BLaER1 treated with 17β-estradiol and CSF1 and Interleukin-3, amounts not matched to agents 10 nM and 100 nM (cell line): ENCODE results near the gene SLC10A4.

Experiments
- H3K27ac ChIP-seq, 11 experiments: shearing (Covaris generic); formaldehyde crosslinking; 2 replicates each; pipeline ENCODE4 v1.8.1; 2022
- H3K27me3 ChIP-seq, 11 experiments: shearing (Covaris generic); formaldehyde crosslinking; 2 replicates each; pipeline ENCODE4 v1.8.1; 2022
- H3K36me3 ChIP-seq, 11 experiments: shearing (Covaris generic); formaldehyde crosslinking; 2 replicates each; pipeline ENCODE4 v1.8.1; 2022
- H3K4me1 ChIP-seq, 10 experiments: shearing (Covaris generic); formaldehyde crosslinking; 2 replicates each; pipeline ENCODE4 v1.8.1; 2022
- H3K4me2 ChIP-seq, 11 experiments: shearing (Covaris generic); formaldehyde crosslinking; 2 replicates each; pipeline ENCODE4 v1.8.1; 2022
- H3K4me3 ChIP-seq, 10 experiments: shearing (Covaris generic); formaldehyde crosslinking; 2 replicates each; pipeline ENCODE4 v1.8.1; 2022
- H3K9ac ChIP-seq, 11 experiments: shearing (Covaris generic); formaldehyde crosslinking; 2 replicates each; pipeline ENCODE4 v1.8.1; 2022
- H3K9me3 ChIP-seq, 11 experiments: shearing (Covaris generic); formaldehyde crosslinking; replicated peaks in 1 of 11; 2 replicates each; pipeline ENCODE4 v1.8.1; 2022
- H4K20me1 ChIP-seq, 11 experiments: shearing (Covaris generic); formaldehyde crosslinking; 2 replicates each; pipeline ENCODE4 v1.8.1; 2022
- Cebpa-rat ChIP-seq, 11 experiments: shearing (Covaris generic); IDR thresholded peaks; 2 replicates each; pipeline ENCODE4 v1.8.1; 2022

SLC10A4 gene

DNA sequence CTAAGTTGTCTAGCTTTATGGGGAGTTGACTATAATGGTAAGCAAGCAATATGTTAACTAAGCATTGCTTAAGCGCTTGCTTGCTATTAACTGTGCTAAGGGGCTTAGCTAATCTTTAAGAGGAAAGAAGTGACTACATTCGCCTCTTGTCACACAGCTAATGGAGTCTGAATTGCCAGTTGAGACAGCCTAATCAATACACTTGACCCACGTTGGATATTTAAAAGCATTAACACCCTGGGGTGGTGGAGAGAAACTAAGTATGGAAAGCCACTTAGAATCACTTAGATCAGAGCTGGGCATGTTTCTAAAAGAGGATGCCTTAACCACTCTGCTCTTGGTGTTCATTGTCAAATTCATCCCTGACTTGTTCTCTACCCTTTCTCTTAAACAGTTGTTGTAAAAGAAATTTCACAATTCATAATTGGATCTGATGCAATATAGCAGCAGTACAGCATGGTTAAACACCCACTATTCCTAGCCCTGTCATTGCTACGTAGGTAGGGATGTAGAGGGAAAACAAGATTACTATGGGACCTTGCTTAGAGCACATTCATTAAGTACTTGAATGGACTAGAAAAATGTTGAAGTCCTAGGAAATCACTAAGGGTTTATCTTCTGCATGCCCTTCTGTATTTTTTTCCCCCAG, 10.4 kb downstream of the SLC10A4 start:
- no peak overlapping the region for H3K9ac ChIP-seq
- no peak overlapping the region for H3K4me2 ChIP-seq
- H3K4me1 ChIP-seq = no peaks in the 10 kb centered on the region; a peak in 1 of 20 replicates
- H3K27me3 ChIP-seq = peaks cover 28 to 35% (median 33%) of the 10 kb centered on the region in 11 experiments
- H3K4me3 ChIP-seq = no peak overlapping the region
- peaks cover 27 to 33% (median 28%) of the 10 kb centered on the region in 11 experiments for H3K9me3 ChIP-seq
- no peaks in the 10 kb centered on the region for H4K20me1 ChIP-seq
- H3K36me3 ChIP-seq = peaks cover 5 to 41% (median 20%) of the 10 kb centered on the region in 11 experiments; a peak in 19 of 22 replicates
- TF ChIP-seq Cebpa-rat (IDR thresholded peaks at IDR 0.05) = no peak
- no peak overlapping the region for H3K27ac ChIP-seq

- Histone ChIP-seq H3K27ac (no peak overlapping the region), H3K9me3 (peaks cover 11 to 16% (median 12%) of the 10 kb centered on the region in 11 experiments), H3K9ac (no peak overlapping the region)
These were observed 12.8 kb downstream of the SLC10A4 start for GRCh38 chr4:48495941-48496340.

GRCh38 chr4:48498895-48499294, 15.8 kb downstream of the SLC10A4 start:
- no peaks in the 10 kb centered on the region for H4K20me1 ChIP-seq
- TF ChIP-seq Cebpa-rat (IDR thresholded peaks at IDR 0.05) = no peak
- no peak overlapping the region for H3K9ac ChIP-seq
- H3K27me3 ChIP-seq = no peaks in the 10 kb centered on the region
- no peak overlapping the region for H3K4me3 ChIP-seq
- H3K27ac ChIP-seq = no peak overlapping the region
- H3K9me3 ChIP-seq = no peaks in the 10 kb centered on the region
- H3K4me1 ChIP-seq = no peaks in the 10 kb centered on the region
- no peak overlapping the region for H3K4me2 ChIP-seq
- H3K36me3 ChIP-seq = peaks cover 35 to 84% (median 65%) of the 10 kb centered on the region in 11 experiments

More at GRCh38 chr4:48495941-48496340, 12.8 kb downstream of the SLC10A4 start:
- no peaks in the 10 kb centered on the region for H3K4me1 ChIP-seq
- TF ChIP-seq Cebpa-rat (IDR thresholded peaks at IDR 0.05) = no peak
- peaks cover 5 to 11% (median 9%) of the 10 kb centered on the region in 11 experiments for H3K27me3 ChIP-seq
- no peaks in the 10 kb centered on the region for H4K20me1 ChIP-seq
- no peak overlapping the region for H3K4me2 ChIP-seq
- no peak overlapping the region for H3K4me3 ChIP-seq
- peaks cover 25 to 57% (median 42%) of the 10 kb centered on the region in 11 experiments for H3K36me3 ChIP-seq

DNA sequence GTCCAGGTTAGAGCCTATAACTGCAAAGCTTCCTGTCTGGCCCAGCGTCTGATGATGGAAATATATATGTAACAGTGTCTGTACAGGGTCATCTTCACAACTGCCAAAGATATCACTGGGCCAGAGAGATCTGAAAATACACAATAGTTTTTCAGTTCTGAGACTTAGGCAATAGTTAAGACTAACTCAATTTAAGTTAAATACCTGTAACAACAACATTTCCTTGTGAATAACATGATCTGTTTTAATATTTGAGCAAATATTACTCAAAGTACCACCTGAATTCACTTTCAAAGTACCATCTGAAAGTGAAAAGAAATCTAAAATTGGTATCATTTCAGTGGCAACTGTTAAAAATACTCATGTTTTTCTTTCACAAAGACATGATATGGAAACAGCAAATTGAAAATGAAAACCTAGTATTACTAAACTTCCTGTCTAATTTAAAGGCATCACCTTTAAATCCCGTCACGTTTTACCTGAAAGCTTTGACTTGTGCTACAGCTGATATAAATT, 16.5 kb downstream of the SLC10A4 start:
- H3K27ac ChIP-seq = no peak overlapping the region
- H3K4me1 ChIP-seq = no peaks in the 10 kb centered on the region
- H3K4me3 ChIP-seq = no peak overlapping the region
- H3K36me3 ChIP-seq = peaks cover 39 to 91% (median 72%) of the 10 kb centered on the region in 11 experiments
- H3K9ac ChIP-seq = no peak overlapping the region
- no peak overlapping the region for H3K4me2 ChIP-seq
- no peaks in the 10 kb centered on the region for H4K20me1 ChIP-seq
- H3K9me3 ChIP-seq = no peaks in the 10 kb centered on the region
- no peaks in the 10 kb centered on the region for H3K27me3 ChIP-seq
- TF ChIP-seq Cebpa-rat (IDR thresholded peaks at IDR 0.05) = no peak

- no peak overlapping the region for H3K9ac ChIP-seq
- no peaks in the 10 kb centered on the region for H4K20me1 ChIP-seq
- no peaks in the 10 kb centered on the region for H3K9me3 ChIP-seq
- TF ChIP-seq Cebpa-rat (IDR thresholded peaks at IDR 0.05) = no peak
- H3K27me3 ChIP-seq = no peaks in the 10 kb centered on the region
- H3K4me3 ChIP-seq = no peak overlapping the region
- no peak overlapping the region for H3K27ac ChIP-seq
- H3K4me2 ChIP-seq = no peak overlapping the region
- H3K4me1 ChIP-seq = no peaks in the 10 kb centered on the region
- peaks cover 65 to 99% (median 89%) of the 10 kb centered on the region in 11 experiments for H3K36me3 ChIP-seq
These were observed 20.3 kb downstream of the SLC10A4 start for GRCh38 chr4:48503233-48504025.

DNA sequence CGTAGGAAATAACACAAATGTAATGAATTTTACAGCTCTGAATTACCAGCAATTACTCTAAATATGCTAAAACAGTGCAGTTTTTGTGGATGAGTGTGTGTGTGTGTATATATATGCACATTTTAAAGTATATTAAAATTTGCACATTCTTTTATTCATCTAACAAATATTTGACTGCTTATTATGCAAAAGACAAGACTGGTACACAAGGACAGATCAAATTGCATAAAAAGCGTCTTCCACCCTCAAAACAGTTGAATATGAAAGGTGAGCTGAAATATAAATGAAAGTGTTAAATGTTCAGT, 20.8 kb downstream of the SLC10A4 start:
- no peak overlapping the region for H3K9ac ChIP-seq
- no peak overlapping the region for H3K4me2 ChIP-seq
- no peaks in the 10 kb centered on the region for H3K4me1 ChIP-seq
- no peaks in the 10 kb centered on the region for H3K27me3 ChIP-seq
- H3K27ac ChIP-seq = no peak overlapping the region
- H3K9me3 ChIP-seq = no peaks in the 10 kb centered on the region
- no peak overlapping the region for H3K4me3 ChIP-seq
- H3K36me3 ChIP-seq = peaks cover 67 to 99% (median 89%) of the 10 kb centered on the region in 11 experiments
- H4K20me1 ChIP-seq = no peaks in the 10 kb centered on the region
- TF ChIP-seq Cebpa-rat (IDR thresholded peaks at IDR 0.05) = no peak

DNA sequence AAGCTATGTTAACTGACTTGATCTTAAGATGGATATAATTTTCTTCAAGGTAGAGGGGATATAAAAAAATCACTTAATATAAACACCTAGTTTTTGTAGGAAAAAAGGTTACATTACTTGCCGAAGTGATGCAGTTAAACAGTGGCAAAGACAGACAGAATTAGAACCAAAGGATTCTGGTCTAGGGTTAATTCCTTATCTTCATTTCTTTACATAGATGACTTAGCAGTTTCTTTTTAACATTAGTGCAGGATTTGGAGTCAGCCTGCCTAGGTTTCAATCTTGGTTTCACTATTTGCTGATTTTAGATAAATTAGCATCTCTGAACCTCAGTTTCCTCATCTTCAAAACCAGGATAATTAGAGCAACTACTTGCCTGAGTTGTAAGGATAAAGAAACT, 21.2 kb downstream of the SLC10A4 start:
- H3K27ac ChIP-seq = no peak overlapping the region
- H3K27me3 ChIP-seq = no peaks in the 10 kb centered on the region
- H4K20me1 ChIP-seq = no peaks in the 10 kb centered on the region
- no peaks in the 10 kb centered on the region for H3K4me1 ChIP-seq
- no peak for TF ChIP-seq Cebpa-rat (IDR thresholded peaks at IDR 0.05)
- H3K9me3 ChIP-seq = no peaks in the 10 kb centered on the region
- peaks cover 67 to 99% (median 89%) of the 10 kb centered on the region in 11 experiments for H3K36me3 ChIP-seq
- H3K4me3 ChIP-seq = no peak overlapping the region
- H3K4me2 ChIP-seq = no peak overlapping the region
- H3K9ac ChIP-seq = no peak overlapping the region

- Histone ChIP-seq H3K9me3 (no peaks in the 10 kb centered on the region), H3K4me3 (no peak overlapping the region), H3K4me1 (no peaks in the 10 kb centered on the region), H3K36me3 (peaks cover 72 to 99% (median 93%) of the 10 kb centered on the region in 11 experiments), H3K9ac (no peak overlapping the region), H3K27me3 (no peaks in the 10 kb centered on the region), H3K4me2 (no peak overlapping the region), H3K27ac (no peak overlapping the region), H4K20me1 (no peaks in the 10 kb centered on the region)
- TF ChIP-seq Cebpa-rat (IDR thresholded peaks at IDR 0.05) = no peak
These were observed 23.6 kb downstream of the SLC10A4 start for GRCh38 chr4:48506716-48507115.

- H3K9ac ChIP-seq = no peak overlapping the region
- no peak overlapping the region for H3K4me2 ChIP-seq
- H3K4me3 ChIP-seq = no peak overlapping the region
- no peaks in the 10 kb centered on the region for H3K4me1 ChIP-seq
- H3K9me3 ChIP-seq = no peaks in the 10 kb centered on the region
- TF ChIP-seq Cebpa-rat (IDR thresholded peaks at IDR 0.05) = no peak
- H3K36me3 ChIP-seq = peaks cover 84 to 99% (median 96%) of the 10 kb centered on the region in 11 experiments
- no peaks in the 10 kb centered on the region for H4K20me1 ChIP-seq
- H3K27me3 ChIP-seq = no peaks in the 10 kb centered on the region
- H3K27ac ChIP-seq = no peak overlapping the region
These were observed 26.4 kb downstream of the SLC10A4 start for GRCh38 chr4:48509543-48509942.
